ENCODE results near the gene UTS2R. TPM values are rescaled to one million over a fixed set of nuclear protein-coding genes. Genes with fewer than 3 reads are reported as not detected.

Gene UTS2R
- total RNA-seq (2022; extraction: Qiagen RNA extraction; ENCODE audit: low read depth) = not detected in 5 replicates

GRCh38 chr17:82371333-82372248 is at the start of gene UTS2R:
Gene UTS2R (plus strand): TSS chr17:82371765. CDS start chr17:82374325, 2,560 bp downstream.

GRCh38 chr17:82333279-82334171 is 38.0 kb upstream of the UTS2R start, which contains the start of gene SECTM1:
Gene SECTM1 (minus strand): TSS chr17:82333766. CDS start chr17:82327240, 6,526 bp downstream.

GRCh38 chr17:82358465-82359350 is 12.9 kb upstream of the UTS2R start, which contains the start of gene TEX19:
Gene TEX19 (plus strand): TSS chr17:82359247. CDS start chr17:82362151, 2,904 bp downstream.

GRCh38 chr17:82418001-82418986 is 46.7 kb downstream of the UTS2R start, which contains the start of the genes HEXD and OGFOD3:
Gene HEXD (plus strand): TSS chr17:82418347. CDS start chr17:82419800, 1,453 bp downstream.
Gene OGFOD3 (minus strand): TSS chr17:82418586. CDS start chr17:82418485, 101 bp downstream.

Other genes starting within 250 kb of the UTS2R start
- 20.7 to 26.9 TPM (median 23.5 TPM) in 5 replicates for gene CCDC57, start 158.9 kb upstream of the UTS2R start, total RNA-seq (2022; extraction: Qiagen RNA extraction; ENCODE audit: low read depth)
- gene SLC16A3, start 142.7 kb upstream of the UTS2R start, total RNA-seq (2022; extraction: Qiagen RNA extraction; ENCODE audit: low read depth) = 88.1 to 110 TPM (median 107 TPM) in 5 replicates
- gene CSNK1D, start 98.1 kb upstream of the UTS2R start, total RNA-seq (2022; extraction: Qiagen RNA extraction; ENCODE audit: low read depth) = 146 to 164 TPM (median 156 TPM) in 5 replicates
- gene CD7, start 54.2 kb upstream of the UTS2R start, total RNA-seq (2022; extraction: Qiagen RNA extraction; ENCODE audit: low read depth) = 0.09 to 0.33 TPM (median 0.20 TPM) in 3 of 5 replicates, not detected in the others
- gene SECTM1, start 38.0 kb upstream of the UTS2R start, total RNA-seq (2022; extraction: Qiagen RNA extraction; ENCODE audit: low read depth) = 0.99 to 1.9 TPM (median 1.3 TPM) in 5 replicates
- 0.22 to 0.59 TPM (median 0.33 TPM) in 5 replicates for gene TEX19, start 12.5 kb upstream of the UTS2R start, total RNA-seq (2022; extraction: Qiagen RNA extraction; ENCODE audit: low read depth)
- 9.5 to 14.5 TPM (median 12.8 TPM) in 5 replicates for gene HEXD, start 46.6 kb downstream of the UTS2R start, total RNA-seq (2022; extraction: Qiagen RNA extraction; ENCODE audit: low read depth)
- gene OGFOD3, start 46.8 kb downstream of the UTS2R start, total RNA-seq (2022; extraction: Qiagen RNA extraction; ENCODE audit: low read depth) = 17.4 to 25.1 TPM (median 23.2 TPM) in 5 replicates
- 51.8 to 65.9 TPM (median 57.5 TPM) in 5 replicates for gene CYBC1, start 79.0 kb downstream of the UTS2R start, total RNA-seq (2022; extraction: Qiagen RNA extraction; ENCODE audit: low read depth)
- gene NARF, start 87.0 kb downstream of the UTS2R start, total RNA-seq (2022; extraction: Qiagen RNA extraction; ENCODE audit: low read depth) = 52.1 to 63.7 TPM (median 54.5 TPM) in 5 replicates
- gene FOXK2, start 148.0 kb downstream of the UTS2R start, total RNA-seq (2022; extraction: Qiagen RNA extraction; ENCODE audit: low read depth) = 43.3 to 56.8 TPM (median 53.5 TPM) in 5 replicates

Data from A549 treated with CpdA at 1 μM for 4 hours (cell line).